Nephron (organoid): Measurements from ENCODE around the gene ABRACL.

Experiments
- H3K27ac Mint-ChIP-seq, 3 experiments: 2 replicates each; pipeline ENCODE4 v1.8.0; 2020; ENCODE audit warnings: mixed read lengths in 3 of 3, mild to moderate bottlenecking in 2 of 3, moderate library complexity in 1 of 3
- H3K27me3 Mint-ChIP-seq: 2 replicates; pipeline ENCODE4 v1.8.0; 2021; ENCODE audit warnings: low read depth, mild to moderate bottlenecking, moderate library complexity, mixed read lengths
- H3K36me3 Mint-ChIP-seq: 2 replicates; pipeline ENCODE4 v1.8.0; 2020; ENCODE audit warnings: low read depth, mixed read lengths
- H3K4me1 Mint-ChIP-seq: 2 replicates; pipeline ENCODE4 v1.8.0; 2020; ENCODE audit warnings: mixed read lengths
- H3K4me3 Mint-ChIP-seq, 3 experiments: 2 replicates each; pipeline ENCODE4 v1.8.0; 2020; ENCODE audit warnings: mild to moderate bottlenecking in 3 of 3, mixed read lengths in 3 of 3, moderate library complexity in 2 of 3
- H3K9me3 Mint-ChIP-seq: 2 replicates; pipeline ENCODE4 v1.8.0; 2020; ENCODE audit warnings: mixed read lengths
- CTCF ChIP-seq, 3 experiments: fragments of 200-600 bp; sonication (generic); IDR thresholded peaks; one replicate each; pipeline ENCODE4 v1.5.0; 2021; ENCODE audit warnings: antibody characterized with exemption in 3 of 3; ENCODE audit not compliant: unreplicated experiment in 3 of 3

The ABRACL gene

GRCh38 chr6:139028215-139028657, 309 bp upstream of the ABRACL start:
- peak overlapping the region; percentile 93 to 96 (median 94) for H3K4me3 Mint-ChIP-seq
- no peak for TF ChIP-seq CTCF (IDR thresholded peaks at IDR 0.05; ENCODE audit: unreplicated experiment in 3 of 3)
- no peaks in the 10 kb centered on the region for H3K9me3 Mint-ChIP-seq
- H3K4me1 Mint-ChIP-seq, result peaks cover 13% of the 10 kb centered on the region
- H3K36me3 Mint-ChIP-seq, result peaks cover 4% of the 10 kb centered on the region
- H3K27me3 Mint-ChIP-seq, result no peaks in the 10 kb centered on the region
- peak overlapping the region; percentile 88 to 90 (median 90) for H3K27ac Mint-ChIP-seq

DNA sequence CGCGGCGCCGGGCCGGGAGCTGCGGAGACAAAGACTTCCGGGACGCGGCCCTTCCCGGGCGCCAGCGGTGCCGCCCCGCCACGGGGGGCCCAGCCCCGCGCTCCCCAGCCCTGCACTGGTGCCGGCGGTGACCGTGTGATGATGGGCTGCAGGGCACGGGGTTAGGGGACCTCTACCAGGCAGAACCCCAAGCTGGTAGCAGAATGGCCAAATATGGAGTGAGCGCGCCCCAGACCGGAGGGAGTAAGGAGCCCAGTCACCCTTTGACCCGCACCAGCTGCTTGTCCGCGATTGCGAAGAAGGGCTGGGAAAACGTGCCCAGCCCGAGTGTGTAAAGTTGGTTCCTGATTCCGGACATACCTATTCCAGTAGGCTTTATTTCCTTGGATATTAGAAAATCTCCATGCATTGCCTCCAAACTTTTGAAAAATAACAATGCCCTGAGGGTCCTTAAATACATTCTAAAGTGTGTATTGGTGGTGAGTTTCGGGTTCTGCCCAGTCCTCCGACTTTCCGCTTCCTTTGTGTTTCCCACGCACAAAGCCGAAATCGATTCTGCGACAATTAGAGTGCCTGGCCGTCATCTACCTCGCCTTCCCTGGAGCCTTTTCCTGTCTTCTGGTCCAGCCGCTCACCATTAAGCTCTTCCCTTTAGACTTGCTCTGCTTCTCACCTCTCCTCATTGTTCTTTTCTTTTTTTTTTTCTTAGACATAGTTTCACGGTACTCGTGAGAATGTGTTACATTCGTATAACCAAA, 1.1 kb downstream of the ABRACL start:
- peaks cover 13% of the 10 kb centered on the region for H3K4me1 Mint-ChIP-seq
- H3K27ac Mint-ChIP-seq, result no peak overlapping the region
- peaks cover 12% of the 10 kb centered on the region for H3K36me3 Mint-ChIP-seq
- no peak overlapping the region for H3K4me3 Mint-ChIP-seq
- no peak for TF ChIP-seq CTCF (IDR thresholded peaks at IDR 0.05; ENCODE audit: unreplicated experiment in 3 of 3)
- no peaks in the 10 kb centered on the region for H3K27me3 Mint-ChIP-seq
- H3K9me3 Mint-ChIP-seq, result no peaks in the 10 kb centered on the region

DNA sequence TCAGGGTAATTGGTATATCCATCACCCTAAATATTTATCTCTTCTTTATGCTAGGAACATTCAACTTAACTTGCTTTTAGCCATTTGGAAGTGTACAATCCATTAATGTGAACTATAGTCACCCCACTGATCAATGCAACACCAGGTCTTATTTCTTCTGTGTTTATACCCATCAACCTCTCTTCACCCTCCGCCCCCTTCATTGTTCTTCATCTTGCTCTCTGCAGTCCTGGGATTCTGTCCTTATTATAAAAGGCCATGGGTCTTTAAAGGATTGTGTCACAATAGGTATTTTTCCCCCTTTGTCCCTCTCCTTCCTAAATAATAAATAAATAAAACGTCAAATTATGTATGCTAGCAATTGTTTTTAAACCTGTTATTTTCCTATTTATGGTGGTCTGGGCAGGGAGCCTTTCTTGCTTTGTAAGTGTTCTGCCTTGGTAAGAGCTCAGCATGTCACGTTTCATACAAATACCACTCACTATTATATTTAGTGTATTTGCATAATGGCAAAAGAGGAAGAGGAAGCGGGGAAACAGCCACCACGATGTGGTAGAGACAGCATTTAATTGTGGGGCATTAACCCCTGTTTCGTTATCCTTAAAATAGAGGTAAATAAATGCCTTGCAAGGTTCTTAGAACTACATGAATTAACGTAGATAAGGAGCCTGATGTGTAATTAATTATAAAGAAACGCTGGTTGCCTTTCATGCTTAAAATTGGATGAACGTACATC, 1.9 kb downstream of the ABRACL start:
- Mint-ChIP-seq H3K27ac (no peak overlapping the region), H3K4me3 (no peak overlapping the region), H3K36me3 (peaks cover 15% of the 10 kb centered on the region), H3K27me3 (no peaks in the 10 kb centered on the region), H3K9me3 (no peaks in the 10 kb centered on the region), H3K4me1 (peaks cover 13% of the 10 kb centered on the region)
- no peak for TF ChIP-seq CTCF (IDR thresholded peaks at IDR 0.05; ENCODE audit: unreplicated experiment in 3 of 3)

- Mint-ChIP-seq H3K27me3 (no peaks in the 10 kb centered on the region), H3K27ac (peak overlapping the region in 1 of 3 experiments; percentile 44), H3K9me3 (no peaks in the 10 kb centered on the region), H3K4me3 (no peak overlapping the region), H3K4me1 (no peaks in the 10 kb centered on the region), H3K36me3 (peaks cover 49% of the 10 kb centered on the region)
- no peak for TF ChIP-seq CTCF (IDR thresholded peaks at IDR 0.05; ENCODE audit: unreplicated experiment in 3 of 3)
Observed at GRCh38 chr6:139037490-139037889, 8.9 kb downstream of the ABRACL start.

- Mint-ChIP-seq H3K4me1 (no peaks in the 10 kb centered on the region), H3K27ac (no peak overlapping the region), H3K27me3 (no peaks in the 10 kb centered on the region), H3K36me3 (peaks cover 33% of the 10 kb centered on the region), H3K9me3 (peaks cover 5% of the 10 kb centered on the region), H3K4me3 (no peak overlapping the region)
- TF ChIP-seq CTCF (IDR thresholded peaks at IDR 0.05; ENCODE audit: unreplicated experiment in 3 of 3), result no peak
Observed at GRCh38 chr6:139044250-139044649, 15.7 kb downstream of the ABRACL start.
